IPS-18a (cell line): ENCODE data around the gene MBD3L1.

Source experiments
- H3K27ac ChIP-seq: one replicate; pipeline ENCODE4 v1.5.1; 2013; ENCODE audit warnings: low read length
- H3K27me3 ChIP-seq: one replicate; pipeline ENCODE4 v1.6.1; 2013; ENCODE audit warnings: mild to moderate bottlenecking, low read length; ENCODE audit not compliant: control insufficient read depth, insufficient read depth
- H3K36me3 ChIP-seq: one replicate; pipeline ENCODE4 v1.6.1; 2013; ENCODE audit warnings: low read depth, low read length; ENCODE audit not compliant: control insufficient read depth
- H3K4me1 ChIP-seq: one replicate; pipeline ENCODE4 v1.6.1; 2013; ENCODE audit warnings: low read depth, low read length; ENCODE audit not compliant: control insufficient read depth
- H3K4me3 ChIP-seq: one replicate; pipeline ENCODE4 v1.5.1; 2013; ENCODE audit warnings: low read length
- H3K9ac ChIP-seq: one replicate; pipeline ENCODE4 v1.6.1; 2013; ENCODE audit warnings: mild to moderate bottlenecking, low read length, moderate library complexity
- H3K9me3 ChIP-seq: one replicate; pipeline ENCODE4 v1.6.1; 2013; ENCODE audit warnings: low read depth, low read length; ENCODE audit not compliant: control insufficient read depth

MBD3L1 gene

DNA sequence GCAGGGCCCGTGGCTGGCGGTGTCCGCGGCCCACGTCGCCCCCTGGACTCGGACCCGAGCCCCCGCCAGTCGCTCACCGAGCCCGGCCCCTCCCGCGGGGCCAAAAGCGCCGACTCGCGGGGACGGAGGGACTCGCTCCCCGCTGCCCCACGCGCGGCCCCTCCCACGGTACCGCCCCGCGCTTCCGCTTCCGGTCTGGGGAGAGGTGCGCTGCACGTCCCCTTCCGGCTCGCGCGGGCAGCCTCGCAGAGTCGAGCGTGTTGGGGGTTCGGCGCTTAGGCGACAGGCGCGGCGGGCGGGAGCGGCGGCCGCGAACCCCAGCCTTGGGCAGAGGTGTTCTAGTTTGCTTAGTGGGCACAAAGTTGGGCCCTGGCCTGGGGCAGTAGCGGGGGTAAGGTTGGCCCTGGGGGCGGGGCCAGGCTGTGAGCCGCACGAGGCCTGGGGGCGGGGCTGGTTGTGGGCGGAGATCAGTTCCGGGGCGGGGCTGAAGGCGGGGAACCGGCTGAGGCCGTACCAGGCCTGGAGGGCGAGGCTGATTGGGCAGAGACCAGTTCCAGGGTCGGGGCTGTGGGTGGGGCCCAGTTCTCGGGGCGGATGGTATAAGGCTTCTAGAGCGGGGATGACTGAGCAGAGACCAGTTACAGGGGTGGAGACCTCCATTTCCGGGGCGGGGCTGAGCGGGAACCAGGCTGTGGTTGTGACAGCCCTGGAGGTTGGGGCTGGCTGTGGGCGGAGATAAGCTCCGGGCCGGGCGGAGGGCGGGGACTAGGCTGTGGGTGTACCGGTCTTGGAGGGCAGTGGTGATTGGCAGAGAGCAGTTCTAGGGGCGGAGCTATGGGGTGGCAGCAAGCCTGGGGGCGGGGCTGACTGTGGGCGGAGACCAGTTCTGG lies at the start of gene MBD3L1, which contains the start of gene ZNF558:
Gene MBD3L1 (plus strand): TSS at position 246 of the 890 bp plus-strand sequence. CDS start 10,302 bp downstream, outside the sequence.
Gene ZNF558 (minus strand): TSS at position 173 of the 890 bp plus-strand sequence. CDS start 9,645 bp downstream, outside the sequence.
- Histone ChIP-seq H3K9me3 (peaks cover 4% of the 10 kb centered on the region), H3K4me3 (peak within 1 kb of the TSS; percentile 78), H3K27me3 (no peaks in the 10 kb centered on the region), H3K36me3 (no peaks in the 10 kb centered on the region), H3K9ac (peak within 1 kb of the TSS; percentile 68), H3K27ac (no peak within 1 kb of the TSS), H3K4me1 (no peaks in the 10 kb centered on the region)

DNA sequence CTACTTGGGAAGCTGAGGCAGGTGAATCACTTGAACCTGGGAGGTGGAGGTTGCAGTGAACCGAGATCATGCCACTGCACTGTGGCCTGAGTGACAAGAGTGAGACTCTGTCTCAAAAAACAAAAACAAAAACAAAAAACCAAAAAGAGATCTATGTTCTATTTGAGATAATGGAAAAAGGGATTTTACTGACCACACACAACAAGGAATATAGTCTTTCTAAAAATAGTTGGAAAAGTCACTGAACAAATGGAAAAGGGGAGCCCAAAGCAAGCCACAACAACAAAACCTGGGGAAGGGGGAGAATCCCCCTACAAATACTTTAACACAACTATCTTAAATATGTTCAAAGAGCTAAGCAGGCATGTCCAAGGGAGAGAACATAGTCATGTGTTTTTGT lies 37.4 kb upstream of the MBD3L1 start:
- no peak overlapping the region for H3K27ac ChIP-seq
- no peaks in the 10 kb centered on the region for H3K4me1 ChIP-seq
- no peaks in the 10 kb centered on the region for H3K36me3 ChIP-seq
- H3K9ac ChIP-seq: no peak overlapping the region
- H3K9me3 ChIP-seq: peaks cover 37% of the 10 kb centered on the region
- H3K27me3 ChIP-seq: no peaks in the 10 kb centered on the region
- no peak overlapping the region for H3K4me3 ChIP-seq

DNA sequence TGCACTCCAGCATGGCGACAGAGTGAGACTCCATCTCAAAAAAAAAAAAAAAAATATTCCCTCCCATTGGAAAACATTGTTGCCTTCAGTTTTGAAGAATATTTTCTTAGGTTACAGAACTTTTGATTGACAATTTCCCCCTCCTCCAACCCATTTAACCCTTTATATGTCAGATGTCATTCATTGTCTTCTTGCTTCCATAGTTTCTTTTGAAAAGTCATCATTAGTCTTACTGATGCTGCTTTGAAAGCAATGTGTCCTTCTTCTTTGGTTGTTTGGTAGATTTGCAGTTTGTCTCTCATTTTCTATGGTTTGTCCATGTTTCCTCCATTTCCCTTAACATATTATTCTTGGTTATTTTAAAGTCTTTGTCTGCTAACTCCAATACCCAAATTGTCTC lies 25.5 kb upstream of the MBD3L1 start:
- Histone ChIP-seq H3K36me3 (peaks cover 12% of the 10 kb centered on the region), H3K9me3 (peaks cover 78% of the 10 kb centered on the region)

DNA sequence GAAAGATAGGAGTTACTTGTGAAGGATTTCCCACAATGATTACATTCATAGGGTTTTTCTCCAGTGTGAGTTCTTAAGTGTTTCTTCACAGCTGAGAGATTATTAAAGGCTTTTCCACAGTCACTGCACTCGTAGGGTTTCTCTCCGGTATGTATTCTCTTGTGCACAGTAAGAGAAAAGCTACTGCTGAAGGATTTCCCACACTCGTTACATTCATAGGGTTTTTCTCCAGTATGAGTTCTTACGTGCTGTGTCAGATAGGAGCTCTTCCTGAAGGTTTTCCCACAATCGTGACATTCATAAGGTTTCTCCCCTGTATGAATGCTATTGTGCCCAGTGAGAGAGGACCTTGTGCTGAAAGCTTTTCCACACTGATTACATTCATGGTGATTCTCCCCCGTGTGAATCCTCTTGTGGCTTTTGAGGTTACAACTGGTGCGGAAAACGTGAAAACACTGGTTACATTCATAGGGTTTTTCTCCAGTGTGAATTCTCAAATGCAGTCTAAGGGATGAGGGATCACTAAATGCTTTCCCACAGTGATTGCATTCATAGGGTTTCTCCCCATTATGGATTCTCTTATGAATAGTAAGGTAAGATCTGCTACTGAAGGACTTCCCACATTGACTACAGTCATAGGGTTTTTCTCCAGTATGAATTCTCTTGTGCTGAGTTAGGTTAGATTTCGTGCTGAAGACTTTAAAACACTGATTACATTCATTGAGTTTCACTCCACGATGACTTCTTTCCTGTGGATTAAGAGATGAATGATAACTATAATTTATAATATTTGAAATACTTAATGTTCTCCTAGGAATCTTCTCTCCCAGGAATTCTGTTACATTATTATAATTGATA lies 20.6 kb upstream of the MBD3L1 start:
- Histone ChIP-seq H3K9ac (no peak overlapping the region), H3K36me3 (peaks cover 22% of the 10 kb centered on the region), H3K27me3 (no peaks in the 10 kb centered on the region), H3K27ac (no peak overlapping the region), H3K9me3 (peaks cover 96% of the 10 kb centered on the region), H3K4me1 (no peaks in the 10 kb centered on the region), H3K4me3 (no peak overlapping the region)

More for the DNA sequence above, 25.5 kb upstream of the MBD3L1 start:
- Histone ChIP-seq H3K27ac (no peak overlapping the region), H3K4me3 (no peak overlapping the region), H3K27me3 (no peaks in the 10 kb centered on the region), H3K9ac (no peak overlapping the region), H3K4me1 (no peaks in the 10 kb centered on the region)

DNA sequence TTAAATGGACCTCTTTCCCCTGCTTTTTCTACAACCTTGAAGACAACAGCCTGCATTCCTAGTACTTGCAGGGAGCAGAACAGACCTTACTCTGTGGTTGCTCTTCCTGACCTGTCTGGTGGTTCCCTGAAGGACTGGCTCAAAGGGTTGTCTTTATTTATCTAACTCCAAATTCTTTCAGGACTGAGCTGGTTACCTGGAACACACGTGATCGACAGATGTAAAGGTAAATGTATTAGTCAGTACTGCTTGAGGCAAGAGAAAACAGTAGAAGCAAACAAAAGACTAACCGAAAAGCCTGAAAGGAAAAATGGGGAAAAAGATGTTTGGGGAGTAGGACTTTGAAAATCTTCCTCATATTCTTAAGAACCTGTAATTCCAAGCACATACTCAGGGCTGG lies 18.0 kb upstream of the MBD3L1 start:
- Histone ChIP-seq H3K4me3 (no peak overlapping the region), H3K4me1 (no peaks in the 10 kb centered on the region), H3K9ac (no peak overlapping the region), H3K27me3 (no peaks in the 10 kb centered on the region), H3K9me3 (peaks cover 89% of the 10 kb centered on the region), H3K27ac (no peak overlapping the region), H3K36me3 (peaks cover 38% of the 10 kb centered on the region)

DNA sequence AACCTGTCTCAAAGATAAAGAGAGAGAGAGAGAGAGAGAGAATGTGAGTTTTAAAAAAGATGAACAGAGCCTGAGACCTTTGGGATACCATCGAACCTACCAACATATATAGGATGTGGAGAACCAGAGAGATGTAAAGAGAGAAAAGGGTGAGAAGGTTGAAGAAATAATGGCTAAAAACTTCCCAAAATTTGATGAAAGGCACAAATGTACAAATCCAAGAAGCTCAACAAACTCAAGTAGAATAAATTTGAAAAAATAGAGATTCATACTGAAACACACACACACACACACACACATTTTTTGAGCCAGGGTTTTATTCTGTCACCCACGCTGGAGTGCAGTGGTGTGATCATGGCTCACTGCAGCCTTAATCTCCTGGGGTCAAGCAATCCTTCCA lies 16.4 kb upstream of the MBD3L1 start:
- Histone ChIP-seq H3K9me3 (peaks cover 81% of the 10 kb centered on the region), H3K27me3 (no peaks in the 10 kb centered on the region), H3K4me1 (no peaks in the 10 kb centered on the region), H3K36me3 (peaks cover 40% of the 10 kb centered on the region), H3K9ac (no peak overlapping the region), H3K27ac (no peak overlapping the region), H3K4me3 (no peak overlapping the region)

DNA sequence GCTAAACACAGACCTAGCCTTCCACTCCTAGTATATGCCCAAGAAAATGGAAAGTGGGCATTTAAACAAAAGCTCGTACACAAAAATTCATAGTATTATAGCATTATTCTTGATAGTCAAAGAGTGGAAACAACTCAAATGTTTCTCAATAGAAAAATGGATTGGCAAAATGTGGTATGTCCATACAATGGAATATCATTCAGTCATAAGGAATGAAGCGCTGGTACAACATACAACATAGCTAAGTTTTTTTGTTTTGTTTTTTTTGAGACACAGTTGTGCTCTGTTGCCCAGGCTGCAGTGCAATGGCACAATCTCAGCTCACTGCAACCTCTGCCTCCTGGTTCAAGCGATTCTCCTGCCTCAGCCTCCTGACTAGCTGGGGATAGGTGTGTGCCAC lies 11.9 kb upstream of the MBD3L1 start:
- no peak overlapping the region for H3K9ac ChIP-seq
- H3K4me3 ChIP-seq: no peak overlapping the region
- H3K27ac ChIP-seq: no peak overlapping the region
- H3K9me3 ChIP-seq: peaks cover 43% of the 10 kb centered on the region
- H3K27me3 ChIP-seq: no peaks in the 10 kb centered on the region
- H3K36me3 ChIP-seq: peaks cover 36% of the 10 kb centered on the region
- H3K4me1 ChIP-seq: no peaks in the 10 kb centered on the region

DNA sequence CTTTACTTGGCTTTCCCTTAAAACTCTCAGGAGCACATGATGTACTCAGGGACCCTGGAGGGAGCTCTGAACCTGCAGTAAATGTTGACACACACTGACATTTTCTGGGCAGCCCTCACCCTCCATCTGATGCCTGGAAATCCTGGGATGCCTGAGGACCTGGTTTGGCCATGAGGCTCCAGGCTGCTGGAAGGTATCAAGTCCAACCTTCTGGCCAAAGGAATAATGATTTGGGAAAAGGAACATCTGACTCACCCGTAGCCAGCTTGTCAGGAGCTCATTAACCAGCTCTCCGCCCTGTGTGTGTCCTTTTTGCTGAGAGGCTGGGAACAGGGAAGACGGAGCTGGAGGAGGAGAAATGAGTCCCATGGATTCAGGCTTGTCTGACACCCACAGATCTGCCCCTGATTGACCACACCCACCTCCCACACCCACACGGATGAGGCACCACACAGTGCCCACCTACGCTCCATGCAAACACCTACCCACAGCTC lies 10.4 kb upstream of the MBD3L1 start:
- no peaks in the 10 kb centered on the region for H3K4me1 ChIP-seq
- H3K9me3 ChIP-seq: peaks cover 28% of the 10 kb centered on the region
- H3K36me3 ChIP-seq: peaks cover 33% of the 10 kb centered on the region
- no peak overlapping the region for H3K27ac ChIP-seq
- no peaks in the 10 kb centered on the region for H3K27me3 ChIP-seq
- no peak overlapping the region for H3K4me3 ChIP-seq
- H3K9ac ChIP-seq: no peak overlapping the region

DNA sequence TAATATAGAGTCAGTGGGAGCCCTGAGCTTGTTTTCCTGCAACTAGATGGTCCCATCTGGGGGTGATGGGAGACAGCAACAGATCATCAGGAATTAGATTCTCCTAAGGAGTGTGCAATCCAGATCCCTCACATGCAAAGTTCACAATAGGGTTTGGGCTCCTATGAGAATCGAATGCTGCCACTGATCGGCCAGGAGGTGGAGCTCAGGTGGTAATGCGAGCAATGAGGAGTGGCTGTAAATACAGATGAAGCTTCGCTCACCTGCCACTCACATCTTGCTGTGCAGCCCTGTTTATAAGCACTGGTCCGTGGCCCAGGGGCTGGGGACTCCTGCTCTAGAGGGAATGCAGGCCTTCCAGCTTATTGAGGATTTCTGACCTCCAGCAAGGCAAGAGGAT lies 5.8 kb upstream of the MBD3L1 start:
- Histone ChIP-seq H3K27ac (no peak overlapping the region), H3K9ac (no peak overlapping the region), H3K4me3 (no peak overlapping the region), H3K9me3 (peaks cover 5% of the 10 kb centered on the region), H3K36me3 (peaks cover 10% of the 10 kb centered on the region), H3K4me1 (no peaks in the 10 kb centered on the region), H3K27me3 (no peaks in the 10 kb centered on the region)

DNA sequence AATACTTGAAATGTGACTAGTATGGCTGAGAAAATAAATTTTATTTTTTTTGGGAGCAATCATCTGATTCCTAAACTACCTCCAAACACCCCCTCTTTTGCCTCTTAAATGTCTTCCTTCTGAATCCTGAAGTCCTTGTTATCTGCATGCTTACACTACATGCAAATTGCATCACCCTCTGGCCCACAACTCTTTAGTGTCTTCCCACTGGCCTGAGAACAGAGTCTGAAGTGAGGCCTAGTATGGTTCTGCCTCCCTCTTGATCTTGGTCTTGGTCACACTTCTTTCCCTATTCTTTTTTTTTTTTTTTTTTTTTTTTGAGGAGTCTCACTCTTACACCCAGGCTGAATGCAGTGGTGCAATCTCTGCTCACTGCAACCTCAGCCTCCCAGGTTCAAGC lies 4.9 kb upstream of the MBD3L1 start:
- Histone ChIP-seq H3K9me3 (peaks cover 5% of the 10 kb centered on the region), H3K27me3 (no peaks in the 10 kb centered on the region), H3K4me3 (no peak overlapping the region), H3K9ac (no peak overlapping the region), H3K36me3 (peaks cover 10% of the 10 kb centered on the region), H3K4me1 (no peaks in the 10 kb centered on the region), H3K27ac (no peak overlapping the region)

DNA sequence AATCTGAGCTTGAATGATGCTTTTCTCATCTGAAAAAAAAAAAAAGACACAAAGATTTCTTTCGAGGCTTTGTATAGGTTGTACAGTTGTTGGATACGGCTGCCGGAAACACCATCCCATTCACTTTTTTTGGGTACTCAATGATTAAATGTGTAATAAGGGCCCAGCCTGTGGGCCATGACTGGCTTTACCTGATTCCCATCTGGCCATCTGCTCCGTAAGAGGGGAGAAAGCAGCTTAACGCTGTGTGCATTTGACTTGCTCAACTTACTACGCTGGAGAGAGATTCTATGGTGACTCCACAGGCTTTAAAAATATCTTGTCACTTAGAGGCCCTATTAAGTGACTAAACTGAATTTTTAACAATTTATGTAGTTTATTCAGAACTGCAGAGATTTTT lies 804 bp upstream of the MBD3L1 start:
- H3K27ac ChIP-seq: no peak overlapping the region
- H3K4me3 ChIP-seq: peak overlapping the region; percentile 78
- no peaks in the 10 kb centered on the region for H3K9me3 ChIP-seq
- no peaks in the 10 kb centered on the region for H3K36me3 ChIP-seq
- H3K4me1 ChIP-seq: no peaks in the 10 kb centered on the region
- no peaks in the 10 kb centered on the region for H3K27me3 ChIP-seq
- H3K9ac ChIP-seq: peak overlapping the region; percentile 68
